NCI-H345 (cell line): ENCODE measurements around the gene PPARG.

Source experiments
- DNase-seq: peaks from one replicate; lab custom pipeline; 2025; lab: John Stamatoyannopoulos, UW

PPARG gene

DNA sequence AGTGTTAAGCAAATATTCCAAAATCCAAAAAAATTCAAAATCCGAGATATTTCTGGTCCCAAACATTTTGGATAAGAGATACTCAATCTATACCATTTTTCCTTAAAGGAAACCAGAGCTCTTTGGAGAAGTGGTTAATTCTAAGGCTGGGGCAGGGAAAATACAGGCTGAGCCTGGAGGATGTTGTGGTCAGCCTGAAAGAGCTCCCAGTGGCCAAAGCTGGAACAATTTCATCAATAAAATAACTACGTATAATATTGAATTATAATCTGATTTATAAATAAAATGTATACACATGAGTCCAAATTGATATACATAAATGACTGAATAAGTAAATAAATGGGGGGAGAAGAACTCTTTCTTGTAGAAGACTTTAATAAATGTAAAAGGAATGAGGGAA lies 24.6 kb downstream of the PPARG start:
- DNase-seq = no peak

DNA sequence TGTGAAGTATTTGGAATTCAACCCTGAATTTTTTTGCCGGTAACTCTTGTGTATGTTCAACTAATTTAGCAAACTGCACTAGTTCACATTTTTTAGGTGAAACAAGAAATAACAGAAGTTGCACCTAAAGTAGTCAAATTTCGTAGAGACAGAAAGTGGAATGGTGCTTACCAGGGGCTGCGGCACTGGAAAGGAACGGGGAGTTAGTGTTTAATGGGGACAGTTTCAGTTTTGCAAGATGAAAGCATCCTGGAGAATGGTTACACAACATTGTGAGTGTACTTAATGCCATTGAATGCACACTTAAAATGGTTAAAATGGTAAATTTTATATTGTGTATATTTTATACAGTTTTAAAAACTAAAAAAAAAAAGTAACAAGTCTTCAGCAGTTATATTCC lies 27.4 kb downstream of the PPARG start:
- DNase-seq = no peak

DNA sequence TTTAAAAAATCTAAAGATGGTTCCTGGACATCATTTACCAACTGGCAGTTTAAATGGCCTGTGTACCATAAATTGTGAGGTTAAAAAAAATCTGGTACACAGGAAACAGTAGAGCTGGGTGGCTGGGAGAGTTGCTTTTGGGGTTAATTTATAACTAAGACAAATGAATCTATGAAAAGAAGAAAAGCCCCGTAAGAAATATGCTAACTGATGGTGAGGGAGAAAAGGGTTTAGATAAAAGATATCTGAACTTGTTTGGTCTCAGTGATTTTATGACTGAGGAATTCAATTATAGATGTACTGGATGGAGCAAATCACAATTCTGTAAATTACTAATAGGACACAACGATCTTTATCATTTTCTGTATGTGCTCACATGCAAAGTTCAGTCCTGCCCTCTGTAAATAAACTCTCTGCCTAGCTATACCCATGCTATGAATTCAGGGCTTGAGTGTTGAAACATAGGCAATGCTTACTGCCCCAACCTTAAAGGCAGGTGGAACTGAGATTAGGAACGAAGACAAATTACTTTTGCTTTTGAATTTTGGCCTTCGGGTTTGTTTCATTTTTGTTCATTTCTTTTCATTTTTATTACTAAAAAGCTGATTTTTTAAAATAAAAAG lies 28.0 kb downstream of the PPARG start:
- no peak for DNase-seq

DNA sequence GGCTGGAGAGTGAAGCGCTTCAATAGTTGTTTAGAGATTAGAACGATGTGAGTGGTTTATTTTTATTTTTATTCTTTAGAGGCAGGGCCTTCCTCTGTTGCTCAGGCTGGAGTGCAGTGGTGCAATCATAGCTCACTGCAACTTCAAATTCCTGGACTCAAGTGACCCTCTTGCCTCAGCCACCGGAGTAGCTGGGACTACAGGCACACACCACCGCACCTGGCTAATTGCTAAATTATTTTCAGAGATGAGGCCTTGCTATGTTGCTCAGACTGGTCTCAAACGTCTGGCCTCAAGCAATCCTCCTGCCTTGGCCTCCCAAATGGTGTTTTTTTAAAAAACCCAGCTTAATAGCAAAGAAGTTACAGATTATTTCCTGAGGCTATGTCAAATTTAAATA lies 29.0 kb downstream of the PPARG start:
- DNase-seq = no peak

- no peak for DNase-seq
Observed at GRCh38 chr3:12318758-12319621, 30.1 kb downstream of the PPARG start.

DNA sequence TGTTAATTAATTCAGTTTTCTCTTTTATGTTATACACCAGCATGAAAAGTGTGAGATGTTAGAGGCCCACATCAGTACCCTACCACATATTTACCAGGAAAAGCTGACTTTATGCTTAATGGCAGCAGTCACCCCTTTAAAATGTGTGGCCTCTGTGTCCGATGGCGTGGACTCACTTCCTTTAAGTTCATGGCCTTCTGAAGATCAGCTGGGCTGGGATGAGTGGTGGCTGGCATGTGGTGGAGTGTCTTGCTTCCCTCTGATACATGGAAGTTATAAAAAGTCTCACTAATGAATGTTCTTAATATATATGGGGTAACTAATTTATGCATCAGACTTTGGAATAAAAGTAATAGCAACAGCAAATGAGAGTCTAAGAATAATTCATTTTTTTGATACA lies 32.1 kb downstream of the PPARG start:
- DNase-seq = no peak

DNA sequence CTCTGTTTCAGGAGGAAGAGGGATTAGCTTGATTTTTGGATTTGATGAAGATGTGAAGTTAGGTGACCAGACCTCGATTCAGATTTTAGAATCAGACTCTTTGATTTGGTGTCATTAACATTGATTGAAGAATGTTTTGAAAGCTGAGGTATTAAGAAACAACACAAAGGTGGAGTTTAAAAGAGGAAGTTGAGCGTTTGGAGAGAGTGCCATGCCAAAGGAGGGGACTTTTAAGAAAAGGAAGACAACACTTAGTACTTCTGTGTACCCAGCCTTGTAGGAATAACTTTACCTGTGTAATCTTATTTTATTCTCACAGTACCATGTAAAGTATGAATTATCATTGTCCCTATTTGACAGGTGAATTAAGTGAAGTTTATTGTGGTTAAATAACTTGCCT lies 34.4 kb downstream of the PPARG start:
- no peak for DNase-seq

DNA sequence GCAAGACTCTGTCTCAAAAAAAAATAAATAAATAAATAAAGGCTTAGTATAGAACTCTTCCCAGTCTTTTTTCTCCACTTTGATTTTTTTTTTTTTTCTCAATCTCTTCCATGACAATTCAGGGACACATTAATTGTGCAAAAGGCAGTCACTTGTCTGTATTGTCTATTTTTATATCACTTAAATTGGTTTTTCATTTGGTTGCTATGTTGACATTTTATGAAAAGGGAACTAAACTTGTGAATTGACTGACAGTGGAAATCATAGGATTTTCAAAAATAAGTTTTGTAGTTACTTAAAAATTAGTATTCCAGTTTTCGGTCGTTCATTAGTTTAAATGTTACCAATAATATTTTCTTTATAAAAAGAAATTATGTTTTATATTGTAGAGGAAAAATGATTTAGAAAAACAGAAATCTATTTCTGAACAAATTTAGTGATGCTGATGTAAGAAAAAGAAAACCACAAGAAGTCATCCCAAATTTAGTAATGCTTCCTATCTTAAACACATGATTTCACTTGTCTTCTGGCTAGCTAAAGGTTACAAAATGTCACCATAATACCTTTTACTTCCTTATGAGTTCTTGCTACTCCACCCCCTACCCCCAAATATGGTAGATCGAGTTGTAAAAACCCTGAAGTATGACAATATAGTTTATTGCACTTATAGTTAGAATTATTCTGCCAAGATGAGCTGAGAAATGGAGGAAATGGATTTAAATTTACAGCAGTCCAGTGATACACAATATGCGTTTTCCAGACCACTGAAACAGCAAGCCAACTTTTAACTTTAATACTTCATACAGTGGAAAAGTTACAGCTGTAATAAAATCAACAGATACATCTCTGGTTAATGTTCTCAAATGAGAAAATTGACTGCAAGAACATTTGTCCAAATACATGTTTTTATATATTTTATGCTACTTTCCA lies 37.0 kb downstream of the PPARG start:
- DNase-seq = no peak

GRCh38 chr3:12327021-12327420 lies 38.2 kb downstream of the PPARG start:
- DNase-seq = no peak

GRCh38 chr3:12328132-12328836 lies 39.4 kb downstream of the PPARG start:
- DNase-seq = no peak

DNA sequence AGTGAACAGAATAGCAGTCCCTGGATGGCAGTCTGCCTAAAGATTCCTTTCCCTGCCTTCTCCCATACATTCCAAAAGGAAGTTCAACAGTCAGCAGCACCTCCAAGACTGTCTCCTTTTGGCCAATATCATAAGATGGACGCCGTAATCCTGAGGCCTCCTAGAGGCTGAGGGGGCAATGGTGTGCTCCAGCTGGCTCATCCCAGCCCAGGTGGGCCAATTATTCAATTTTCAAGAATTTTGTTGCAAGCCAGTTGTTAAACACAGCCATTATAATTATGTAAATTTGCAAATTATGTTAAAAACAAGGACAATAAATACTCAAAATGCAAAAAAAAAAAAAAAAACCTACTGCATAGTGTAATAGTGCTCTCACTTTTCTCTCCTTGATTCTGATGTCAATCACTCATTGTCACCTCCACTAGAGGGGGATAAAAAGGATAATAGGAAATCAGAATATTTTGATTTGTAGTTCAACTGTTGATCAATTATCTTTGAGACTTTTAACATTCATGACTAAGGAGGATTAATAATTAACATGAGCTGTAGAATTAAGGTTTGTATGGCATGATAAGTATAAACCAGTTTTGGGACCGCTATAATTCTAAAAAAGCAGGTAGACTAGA lies 40.1 kb downstream of the PPARG start:
- DNase-seq = no peak

DNA sequence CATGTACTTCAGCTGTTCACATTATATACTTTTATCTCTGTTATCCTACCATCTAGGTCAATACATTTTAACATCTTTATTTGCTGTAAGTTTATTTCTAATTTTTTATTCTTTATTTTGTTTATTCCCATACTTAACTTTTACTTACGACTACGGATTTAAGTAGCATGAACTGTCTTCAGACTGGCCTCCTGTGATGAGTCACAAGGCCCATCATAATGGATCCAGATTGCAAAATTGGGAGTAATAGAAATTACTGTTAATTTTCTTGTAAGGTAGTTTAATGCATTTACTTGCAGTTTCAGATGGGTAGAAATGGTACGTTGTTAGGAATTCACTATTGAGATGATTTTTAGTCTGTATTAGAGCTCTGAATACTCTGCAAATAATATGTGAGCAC lies 45.9 kb downstream of the PPARG start:
- no peak for DNase-seq

DNA sequence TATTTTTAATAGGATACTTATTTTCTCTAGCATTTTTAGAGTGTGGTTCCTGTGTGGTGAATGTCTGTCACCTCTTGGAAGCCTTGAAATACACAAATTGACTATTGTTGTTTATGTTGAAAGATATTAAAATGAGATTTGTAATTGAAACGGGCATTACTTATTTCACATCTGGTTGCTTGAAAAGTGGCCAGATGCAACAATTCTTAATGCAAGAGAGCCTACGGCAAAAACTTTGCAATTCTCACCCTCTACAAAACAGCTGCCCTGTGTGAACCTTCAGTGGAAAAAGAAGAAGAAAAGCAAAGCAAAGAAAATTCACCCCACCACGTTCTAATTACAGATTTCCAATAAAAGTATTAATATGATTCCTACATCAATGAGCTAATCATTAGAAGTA lies 46.6 kb downstream of the PPARG start:
- DNase-seq = no peak

GRCh38 chr3:12336099-12336498 lies 47.2 kb downstream of the PPARG start:
- no peak for DNase-seq

- DNase-seq = no peak
Observed at GRCh38 chr3:12338595-12339546, 50.0 kb downstream of the PPARG start.

DNA sequence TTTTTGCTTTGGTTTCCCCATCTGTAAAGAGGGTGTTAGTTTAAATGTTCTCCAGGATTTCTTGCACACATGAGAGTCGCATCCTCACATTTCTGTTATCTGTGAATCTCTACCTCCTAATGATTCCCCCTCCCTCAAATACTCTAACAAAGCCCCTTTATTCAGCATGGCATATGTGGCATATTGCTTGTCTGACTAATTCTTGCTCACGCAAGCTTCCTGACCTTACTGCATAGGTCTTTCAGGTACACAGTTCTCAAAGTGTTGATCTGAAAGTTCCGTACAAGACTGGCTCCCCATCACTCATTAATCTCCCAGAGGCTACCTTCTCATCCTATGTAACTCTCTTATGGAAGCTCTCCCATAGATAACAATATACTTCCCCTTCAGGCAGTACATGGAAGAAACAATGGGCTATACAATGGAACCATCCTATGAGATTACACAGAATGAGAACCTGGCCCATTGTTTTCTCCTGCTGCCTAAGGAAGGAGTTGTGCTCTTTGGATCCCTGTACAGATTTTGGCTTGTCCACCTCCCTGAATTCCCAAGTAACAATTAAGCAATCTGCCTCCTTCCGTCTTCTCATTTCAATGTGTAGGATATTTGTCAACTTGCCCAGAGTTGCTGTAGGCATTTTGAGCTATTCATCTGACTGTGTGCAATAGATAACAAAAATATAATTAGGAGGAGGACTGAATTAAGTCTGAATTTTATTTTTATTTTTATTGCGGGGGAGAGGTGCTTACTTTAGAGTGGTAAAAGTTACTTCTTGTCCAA lies 51.0 kb downstream of the PPARG start:
- DNase-seq = no peak

DNA sequence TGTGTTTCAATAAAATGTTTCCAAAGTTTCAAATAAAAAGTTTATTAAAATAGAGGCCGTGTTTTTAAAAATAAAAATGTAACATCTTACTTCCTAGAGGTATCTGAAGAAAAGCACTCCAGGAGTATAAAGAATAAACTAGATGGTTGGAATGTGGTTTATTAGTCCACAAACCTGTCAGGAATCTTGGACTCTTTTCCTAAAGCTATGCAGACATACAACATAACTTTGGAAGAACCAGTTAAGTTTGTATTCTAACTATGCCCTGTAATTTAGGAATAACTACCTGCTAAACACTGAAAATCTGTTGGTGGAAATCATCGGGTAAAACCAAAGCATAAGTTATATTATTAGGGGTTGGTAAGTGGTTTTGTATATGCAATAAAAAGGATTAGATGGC lies 51.6 kb downstream of the PPARG start:
- DNase-seq = no peak

- no peak for DNase-seq
Observed at GRCh38 chr3:12342151-12342550, 53.3 kb downstream of the PPARG start.

DNA sequence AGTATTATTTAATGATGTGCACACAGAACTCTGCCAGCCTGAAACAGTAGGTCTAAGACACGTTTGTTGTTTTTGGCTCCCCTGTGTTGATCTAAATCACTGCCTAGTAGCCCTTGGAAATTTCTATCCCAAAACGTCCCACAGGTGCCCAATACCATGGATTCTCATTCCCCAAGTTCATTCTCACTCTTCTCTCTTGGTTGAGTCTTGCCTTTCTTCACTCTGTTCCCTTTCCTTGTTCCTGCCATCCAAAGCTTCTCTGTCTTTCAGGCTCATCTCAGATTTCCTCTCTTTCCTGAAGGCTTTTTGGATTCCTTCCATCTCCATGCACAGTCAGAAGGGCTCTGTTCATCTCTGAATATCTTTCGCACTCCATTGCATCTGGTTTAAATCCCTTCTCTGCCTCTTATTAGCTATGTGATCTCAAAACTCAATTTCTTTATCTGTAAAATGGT lies 54.2 kb downstream of the PPARG start:
- DNase-seq = no peak
